GOT3 (cell line): ENCODE measurements around the gene NEK6.

Experiments used
- DNase-seq: peaks from one replicate; lab custom pipeline; 2025; ENCODE audit warnings: mixed read lengths; lab: John Stamatoyannopoulos, UW

NEK6 gene

GRCh38 chr9:124261736-124262648 lies 4.2 kb downstream of the NEK6 start:
- no peak for DNase-seq

GRCh38 chr9:124262649-124262972 lies 4.9 kb downstream of the NEK6 start:
- DNase-seq = no peak

- no peak for DNase-seq
Observed at GRCh38 chr9:124263213-124263612, 5.5 kb downstream of the NEK6 start.

GRCh38 chr9:124263800-124264426 lies 6.2 kb downstream of the NEK6 start:
- DNase-seq = no peak

GRCh38 chr9:124264823-124265233 lies 7.1 kb downstream of the NEK6 start:
- no peak for DNase-seq

- DNase-seq = no peak
Observed at GRCh38 chr9:124265551-124265950, 7.8 kb downstream of the NEK6 start.

- no peak for DNase-seq
Observed at GRCh38 chr9:124266139-124266825, 8.5 kb downstream of the NEK6 start.

GRCh38 chr9:124266826-124267201 lies 9.1 kb downstream of the NEK6 start:
- DNase-seq = no peak

GRCh38 chr9:124267271-124267807 lies 9.6 kb downstream of the NEK6 start:
- DNase-seq = no peak

GRCh38 chr9:124268248-124268647 lies 10.5 kb downstream of the NEK6 start:
- no peak for DNase-seq

- no peak for DNase-seq
Observed at GRCh38 chr9:124268661-124269060, 10.9 kb downstream of the NEK6 start.

GRCh38 chr9:124269556-124269955 lies 11.8 kb downstream of the NEK6 start:
- DNase-seq = no peak

GRCh38 chr9:124270504-124271335 lies 13.0 kb downstream of the NEK6 start:
- no peak for DNase-seq

- DNase-seq = no peak
Observed at GRCh38 chr9:124271660-124272059, 13.9 kb downstream of the NEK6 start.

- no peak for DNase-seq
Observed at GRCh38 chr9:124272118-124272517, 14.4 kb downstream of the NEK6 start.

- DNase-seq = no peak
Observed at GRCh38 chr9:124272979-124273378, 15.2 kb downstream of the NEK6 start.

GRCh38 chr9:124273427-124274160 lies 15.8 kb downstream of the NEK6 start:
- DNase-seq = no peak

GRCh38 chr9:124274226-124274625 lies 16.5 kb downstream of the NEK6 start:
- no peak for DNase-seq

- no peak for DNase-seq
Observed at GRCh38 chr9:124274738-124275137, 17.0 kb downstream of the NEK6 start.

- no peak for DNase-seq
Observed at GRCh38 chr9:124277420-124277819, 19.7 kb downstream of the NEK6 start.

GRCh38 chr9:124278054-124278540 lies 20.3 kb downstream of the NEK6 start:
- DNase-seq = no peak
